Gastroesophageal sphincter (tissue), 4 donors: ENCODE results near the gene DOCK6. TPM values are rescaled to one million over a fixed set of nuclear protein-coding genes. Genes with fewer than 3 reads are reported as not detected.
A peak's percentile ranks its signal among the peaks of the same experiment; 100 is the strongest.
"Not testable (repeated sequence)": the region's sequence is repeated elsewhere in the genome, so short reads cannot be mapped to it uniquely, and the experiment has no call there.

Source experiments
- ATAC-seq: fragments of 150-250 bp; one replicate; pipeline ENCODE4 v1.9.1; 2016; ENCODE audit warnings: mild to moderate bottlenecking, moderate library complexity
- H3K27ac ChIP-seq, 4 donors: fragments of 200-600 bp; sonication (generic) in 3 of 4; 1 replicate in 3 of 4; 2 replicates in 1 of 4; pipeline ENCODE4 v1.5.1; 2016 to 2019
- H3K27me3 ChIP-seq: fragments of 200-600 bp; sonication (generic); one replicate; pipeline ENCODE4 v1.5.1; 2019
- H3K36me3 ChIP-seq, 2 donors: fragments of 200-600 bp; sonication (generic); one replicate each; pipeline ENCODE4 v1.5.1; 2019; ENCODE audit warnings: control low read depth in 1 of 2
- H3K4me1 ChIP-seq, 3 donors: fragments of 200-600 bp; sonication (generic); 1 replicate in 2 of 3; 2 replicates in 1 of 3; pipeline ENCODE4 v1.5.1; 2016 to 2019; ENCODE audit warnings: control low read depth in 2 of 3
- H3K4me3 ChIP-seq, 2 donors: fragments of 200-600 bp; sonication (generic); one replicate each; pipeline ENCODE4 v1.5.1; 2019; ENCODE audit warnings: mild to moderate bottlenecking in 1 of 2, moderate library complexity in 1 of 2
- H3K9me3 ChIP-seq, 3 donors: fragments of 200-600 bp; sonication (generic); one replicate each; pipeline ENCODE4 v1.5.1; 2017 to 2019; ENCODE audit warnings: control low read depth in 2 of 3
- EP300 ChIP-seq: sonication (generic); formaldehyde crosslinking; IDR thresholded peaks from one replicate; pipeline ENCODE4 v1.6.1; 2017; ENCODE audit warnings: antibody characterized with exemption, mild to moderate bottlenecking
- POLR2A ChIP-seq, 2 donors: fragments of 450-650 bp; IDR thresholded peaks; one replicate each; pipeline ENCODE4 v1.6.1; 2017; ENCODE audit warnings: antibody characterized with exemption in 2 of 2, mild to moderate bottlenecking in 2 of 2, moderate library complexity in 1 of 2
- POLR2AphosphoS5 ChIP-seq: sonication (generic); formaldehyde crosslinking; IDR thresholded peaks from one replicate; pipeline ENCODE4 v1.6.1; 2017; ENCODE audit warnings: antibody characterized with exemption
- WGBS, 2 donors: methylation state at CpG; one replicate each; pipeline ENCODE4 v1.1.5; 2018; ENCODE audit warnings: low coverage in 1 of 2; 5-methylcytosine and 5-hydroxymethylcytosine counted together
- total RNA-seq, 4 donors: library from RNA; depleted of rRNA; stranded (reverse); fragments of >200 nt; gene quantifications; one replicate each; pipeline ENCODE4 v1.1.0, GENCODE V29; 2016
- TF ChIP-seq, protein P1 (sequence below), 4 experiments: fragments of 200-600 bp in 2 of 4; fragments of 450-650 bp in 2 of 4; sonication (generic) in 1 of 4; IDR thresholded peaks; one replicate each; pipeline ENCODE4 v1.5.1; 2017 to 2019; ENCODE audit warnings: antibody characterized with exemption in 4 of 4, mild to moderate bottlenecking in 2 of 4, moderate library complexity in 2 of 4

Gene DOCK6
- total RNA-seq, 4 donors from 2014 or later: 18.5 to 43.1 (median 29.1) TPM

DNA sequence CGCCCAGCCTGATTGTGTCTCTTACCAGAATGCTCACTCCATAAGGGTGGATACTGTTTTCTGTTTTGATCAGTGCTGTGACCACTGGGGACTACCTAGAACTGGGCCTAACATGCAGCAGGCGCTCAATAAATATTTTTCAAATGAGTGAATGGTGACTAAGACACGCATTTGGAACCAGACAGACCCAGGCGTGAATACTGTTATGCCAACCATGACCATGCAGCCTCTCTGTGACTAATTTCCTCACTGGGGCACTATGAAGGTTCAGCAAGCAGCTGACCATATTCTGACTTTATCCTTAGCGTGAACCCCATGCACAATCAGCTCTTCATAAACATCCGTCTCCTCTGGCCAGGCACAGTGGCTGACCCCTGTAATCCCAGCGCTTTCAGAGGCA, 93.8 kb downstream of the DOCK6 start:
- WGBS, 2 donors: 45 to 60% methylated on average over 2 to 5 of the region's 7 CpGs

DNA sequence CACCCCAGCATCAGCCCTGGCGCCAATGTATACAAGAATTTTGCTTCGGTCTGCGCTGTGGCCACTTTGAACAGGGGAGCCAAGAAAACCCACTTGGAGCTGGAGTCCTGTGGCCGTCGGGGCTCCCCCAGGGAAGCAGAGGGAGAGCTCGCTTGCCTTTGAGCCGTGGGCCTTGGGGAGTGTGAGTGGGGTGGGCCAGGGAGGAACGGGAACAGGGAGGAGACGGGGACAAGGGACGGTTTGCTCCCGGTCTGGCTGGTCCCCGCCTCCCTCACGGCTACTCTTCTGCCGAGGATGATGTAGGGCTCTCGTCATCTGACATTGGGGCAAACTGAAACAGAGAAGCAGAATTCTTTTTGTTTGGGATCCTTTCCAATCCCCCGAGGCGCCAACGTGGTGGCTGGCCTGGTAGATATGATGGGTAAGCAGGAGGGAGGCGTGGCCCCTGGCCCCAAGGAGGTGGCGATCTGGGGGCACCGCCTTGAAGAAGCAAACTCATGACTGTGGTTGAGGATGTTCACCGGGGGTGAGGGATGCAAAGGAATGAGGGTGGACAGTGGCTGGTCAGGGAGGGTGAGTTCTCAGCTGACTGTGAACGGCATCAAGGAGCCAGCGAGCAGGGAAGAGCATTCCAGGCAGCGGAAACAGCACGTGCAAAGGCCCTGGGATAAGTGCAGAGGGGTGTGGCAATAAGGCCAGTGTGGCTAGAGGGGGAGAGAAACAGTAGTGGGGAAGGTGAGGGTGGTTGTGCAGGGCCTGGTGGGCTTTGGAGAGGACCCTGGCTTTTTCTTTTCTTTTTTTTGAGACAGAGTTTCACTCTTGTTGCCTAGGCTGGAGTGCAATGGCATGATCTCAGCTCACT, 95.8 kb downstream of the DOCK6 start:
- ATAC-seq: peak; percentile 31
- TF ChIP-seq EP300: no peak
- TF ChIP-seq POLR2A (IDR thresholded peaks at IDR 0.05): no peak
- TF ChIP-seq POLR2AphosphoS5: peak; percentile 45
- TF ChIP-seq, protein P1, sequence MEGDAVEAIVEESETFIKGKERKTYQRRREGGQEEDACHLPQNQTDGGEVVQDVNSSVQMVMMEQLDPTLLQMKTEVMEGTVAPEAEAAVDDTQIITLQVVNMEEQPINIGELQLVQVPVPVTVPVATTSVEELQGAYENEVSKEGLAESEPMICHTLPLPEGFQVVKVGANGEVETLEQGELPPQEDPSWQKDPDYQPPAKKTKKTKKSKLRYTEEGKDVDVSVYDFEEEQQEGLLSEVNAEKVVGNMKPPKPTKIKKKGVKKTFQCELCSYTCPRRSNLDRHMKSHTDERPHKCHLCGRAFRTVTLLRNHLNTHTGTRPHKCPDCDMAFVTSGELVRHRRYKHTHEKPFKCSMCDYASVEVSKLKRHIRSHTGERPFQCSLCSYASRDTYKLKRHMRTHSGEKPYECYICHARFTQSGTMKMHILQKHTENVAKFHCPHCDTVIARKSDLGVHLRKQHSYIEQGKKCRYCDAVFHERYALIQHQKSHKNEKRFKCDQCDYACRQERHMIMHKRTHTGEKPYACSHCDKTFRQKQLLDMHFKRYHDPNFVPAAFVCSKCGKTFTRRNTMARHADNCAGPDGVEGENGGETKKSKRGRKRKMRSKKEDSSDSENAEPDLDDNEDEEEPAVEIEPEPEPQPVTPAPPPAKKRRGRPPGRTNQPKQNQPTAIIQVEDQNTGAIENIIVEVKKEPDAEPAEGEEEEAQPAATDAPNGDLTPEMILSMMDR (IDR thresholded peaks at IDR 0.05): no peak
- peak overlapping the region; percentile 84 to 95 (median 86) for H3K27ac ChIP-seq
- peaks cover 8 to 98% (median 37%) of the 10 kb centered on the region in 3 donors for H3K4me1 ChIP-seq
- WGBS, 2 donors: 41 to 43% methylated on average over 7 of the region's 26 CpGs
- peaks cover 0 to 74% of the 10 kb centered on the region in 2 donors for H3K36me3 ChIP-seq
- no peak overlapping the region for H3K4me3 ChIP-seq
- H3K27me3 ChIP-seq: no peaks in the 10 kb centered on the region
- H3K9me3 ChIP-seq: no peaks in the 10 kb centered on the region

More for the DNA sequence above, 93.8 kb downstream of the DOCK6 start:
- Histone ChIP-seq H3K27ac (peak overlapping the region; percentile 21 to 95 (median 84)), H3K4me3 (no peak overlapping the region), H3K4me1 (peaks cover 8 to 98% (median 37%) of the 10 kb centered on the region in 3 donors), H3K9me3 (no peaks in the 10 kb centered on the region), H3K36me3 (peaks cover 0 to 87% of the 10 kb centered on the region in 2 donors), H3K27me3 (no peaks in the 10 kb centered on the region)
- TF ChIP-seq, protein P1 (IDR thresholded peaks at IDR 0.05): no peak
- TF ChIP-seq POLR2AphosphoS5 (peak; percentile 77), POLR2A (IDR thresholded peaks at IDR 0.05) (no peak), EP300 (no peak)
- ATAC-seq: peak; percentile 8

DNA sequence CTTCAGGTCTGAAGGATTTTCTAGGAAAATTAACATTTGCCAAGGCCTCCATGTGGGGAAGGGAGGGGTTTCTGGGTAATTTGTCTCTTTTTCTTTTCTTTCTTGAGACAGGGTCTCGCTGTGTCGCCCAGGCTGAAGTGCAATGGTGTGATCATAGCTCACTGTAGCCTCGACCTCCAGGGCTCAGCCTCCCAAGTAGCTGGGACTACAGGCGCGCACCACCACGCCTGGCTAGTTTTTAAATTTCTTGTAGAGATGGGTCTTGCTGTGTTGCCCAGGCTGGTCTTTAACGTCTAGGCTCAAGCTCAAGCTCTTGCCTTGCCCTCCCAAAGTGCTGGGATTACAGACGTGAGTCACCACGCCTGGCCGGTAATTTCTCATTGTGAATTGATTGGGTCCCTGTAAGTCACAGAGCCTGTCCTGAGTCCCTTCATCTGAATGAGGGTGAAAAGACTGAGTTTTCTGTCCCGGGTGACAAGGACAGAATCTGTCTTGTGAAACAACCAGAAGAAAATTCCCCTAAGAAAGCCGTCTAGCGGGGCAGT, 96.8 kb downstream of the DOCK6 start:
- WGBS, 2 donors: 31 to 40% methylated on average over 1 to 4 of the region's 13 CpGs

DNA sequence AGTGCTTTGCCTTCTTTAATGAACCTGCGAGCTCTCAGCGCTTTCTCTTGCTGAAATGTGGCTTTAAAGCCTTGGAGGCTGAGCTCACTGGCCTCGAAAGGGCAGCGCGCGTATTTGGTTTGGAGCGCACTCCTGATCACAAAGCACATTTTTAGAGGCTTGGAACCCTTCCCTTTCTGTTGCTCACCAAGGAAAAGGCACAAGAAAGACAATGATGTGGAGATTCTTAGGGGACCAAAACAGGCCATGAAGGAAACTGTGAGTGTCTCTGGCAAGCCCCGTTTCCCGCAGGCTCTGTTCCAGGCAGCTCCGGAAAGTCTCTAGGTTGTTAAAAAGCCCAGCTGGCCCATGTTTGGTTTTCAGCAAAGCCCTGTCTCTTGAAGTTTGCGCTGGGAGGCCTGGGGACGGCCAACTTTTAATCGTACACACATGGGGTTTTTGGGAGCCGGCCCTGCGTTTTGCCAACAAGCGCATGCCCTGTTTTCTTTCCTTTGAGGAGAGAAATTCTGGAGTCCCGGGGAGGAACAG, 97.4 kb downstream of the DOCK6 start:
- no peak for TF ChIP-seq EP300
- TF ChIP-seq POLR2AphosphoS5: peak; percentile 88
- TF ChIP-seq POLR2A (IDR thresholded peaks at IDR 0.05): peak in 1 of 2 donors; percentile 18
- Histone ChIP-seq H3K9me3 (no peaks in the 10 kb centered on the region), H3K36me3 (peaks cover 0 to 58% of the 10 kb centered on the region in 2 donors), H3K27me3 (no peaks in the 10 kb centered on the region), H3K27ac (peak overlapping the region; percentile 84 to 95 (median 86)), H3K4me3 (peak overlapping the region in 1 of 2 donors; percentile 23), H3K4me1 (peaks cover 8 to 98% (median 39%) of the 10 kb centered on the region in 3 donors)
- WGBS, 2 donors: 14 to 32% methylated on average over 6 to 13 of the region's 17 CpGs
- ATAC-seq: peak; percentile 82

More for the DNA sequence above, 96.8 kb downstream of the DOCK6 start:
- H3K36me3 ChIP-seq: peaks cover 0 to 64% of the 10 kb centered on the region in 2 donors
- no peak for ATAC-seq
- no peaks in the 10 kb centered on the region for H3K27me3 ChIP-seq
- H3K4me1 ChIP-seq: peaks cover 8 to 98% (median 34%) of the 10 kb centered on the region in 3 donors
- no peaks in the 10 kb centered on the region for H3K9me3 ChIP-seq
- H3K27ac ChIP-seq: peak overlapping the region; percentile 84 to 95 (median 86)
- TF ChIP-seq POLR2A (IDR thresholded peaks at IDR 0.05) (no peak), POLR2AphosphoS5 (peak; percentile 8), EP300 (no peak)
- TF ChIP-seq, protein P1 (IDR thresholded peaks at IDR 0.05): peak in 1 of 4 experiments; percentile 1
- peak overlapping the region in 1 of 2 donors; percentile 23 for H3K4me3 ChIP-seq

- peak overlapping the region in 1 of 2 donors; percentile 23 for H3K4me3 ChIP-seq
- H3K36me3 ChIP-seq: peaks cover 0 to 51% of the 10 kb centered on the region in 2 donors
- H3K27ac ChIP-seq: peak overlapping the region; percentile 84 to 95 (median 86)
- no peaks in the 10 kb centered on the region for H3K9me3 ChIP-seq
- peaks cover 8 to 98% (median 41%) of the 10 kb centered on the region in 3 donors for H3K4me1 ChIP-seq
- TF ChIP-seq, protein P1 (IDR thresholded peaks at IDR 0.05): no peak
- TF ChIP-seq EP300 (no peak), POLR2A (IDR thresholded peaks at IDR 0.05) (no peak)
- no peak for ATAC-seq
- H3K27me3 ChIP-seq: no peaks in the 10 kb centered on the region
- WGBS, 2 donors: 30 to 47% methylated on average over 9 to 11 of the region's 11 CpGs
These were observed 98.0 kb downstream of the DOCK6 start for GRCh38 chr19:11164296-11164695.

DNA sequence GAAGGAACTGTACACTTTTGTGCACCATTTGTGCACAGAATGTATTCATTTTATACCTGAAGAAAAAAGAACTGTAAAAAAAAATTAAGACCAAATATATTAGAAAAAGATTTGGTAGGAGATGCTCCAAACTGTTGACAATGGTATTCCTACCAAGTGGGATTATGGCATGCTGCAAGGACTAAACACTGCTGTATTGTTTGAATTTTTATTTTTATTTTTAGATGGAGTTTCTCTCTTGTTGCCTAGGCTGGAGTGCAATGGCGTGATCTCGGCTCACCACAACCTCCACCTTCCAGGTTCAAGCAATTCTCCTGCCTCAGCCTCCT, 101.9 kb downstream of the DOCK6 start:
- ATAC-seq, H3K27me3 ChIP-seq, H3K4me3 ChIP-seq, H3K9me3 ChIP-seq: not testable (repeated sequence)
- WGBS, 2 donors: 85 to 90% methylated on average over 2 of the region's 2 CpGs
- Histone ChIP-seq H3K36me3 (peaks cover 0 to 14% of the 10 kb centered on the region in 2 donors), H3K27ac (peak overlapping the region; percentile 69 to 87 (median 80)), H3K4me1 (peaks cover 5 to 99% (median 38%) of the 10 kb centered on the region in 3 donors)
